ENCODE data around the gene ENTPD2.

DNA sequence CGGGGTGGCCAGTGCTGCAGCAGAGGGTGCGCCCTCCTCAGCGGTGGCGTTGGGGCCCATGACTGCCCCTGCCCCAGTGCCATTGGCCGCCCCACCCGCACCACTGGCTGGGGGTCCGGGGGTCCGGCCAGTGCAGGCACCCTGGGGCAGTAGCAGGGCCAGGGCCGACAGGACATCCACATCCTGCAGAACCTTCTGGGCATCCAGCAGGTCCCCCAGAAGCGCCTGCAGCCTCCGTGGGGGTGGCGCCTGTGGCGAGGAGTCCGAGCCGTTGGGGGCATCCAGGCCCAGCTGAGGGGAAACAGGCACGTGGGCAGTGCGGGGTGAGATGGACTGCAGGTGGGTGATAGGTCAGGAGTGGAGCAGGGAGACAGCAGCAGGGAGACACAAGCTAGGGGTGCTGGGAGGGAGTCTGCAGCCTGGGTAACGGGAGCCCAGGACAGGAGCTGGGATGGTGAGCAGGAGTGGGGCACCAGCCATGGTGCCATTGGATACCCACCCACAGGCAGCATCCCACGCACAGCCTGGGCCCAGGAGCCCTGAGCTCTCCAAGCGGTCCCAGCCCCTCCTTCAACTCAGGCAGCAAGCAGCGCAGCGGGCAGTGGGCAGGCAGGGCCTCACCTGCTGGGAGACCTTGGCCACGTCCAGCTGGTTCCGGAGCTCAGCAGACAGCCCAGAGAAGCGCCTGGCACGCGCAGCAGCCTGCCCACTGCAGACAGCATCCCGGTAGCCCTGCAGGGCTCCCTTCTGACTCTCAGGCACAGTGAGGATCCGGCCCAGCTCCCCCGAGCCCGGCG lies 32.9 kb downstream of the ENTPD2 start:
- TF ChIP-seq, protein P1, sequence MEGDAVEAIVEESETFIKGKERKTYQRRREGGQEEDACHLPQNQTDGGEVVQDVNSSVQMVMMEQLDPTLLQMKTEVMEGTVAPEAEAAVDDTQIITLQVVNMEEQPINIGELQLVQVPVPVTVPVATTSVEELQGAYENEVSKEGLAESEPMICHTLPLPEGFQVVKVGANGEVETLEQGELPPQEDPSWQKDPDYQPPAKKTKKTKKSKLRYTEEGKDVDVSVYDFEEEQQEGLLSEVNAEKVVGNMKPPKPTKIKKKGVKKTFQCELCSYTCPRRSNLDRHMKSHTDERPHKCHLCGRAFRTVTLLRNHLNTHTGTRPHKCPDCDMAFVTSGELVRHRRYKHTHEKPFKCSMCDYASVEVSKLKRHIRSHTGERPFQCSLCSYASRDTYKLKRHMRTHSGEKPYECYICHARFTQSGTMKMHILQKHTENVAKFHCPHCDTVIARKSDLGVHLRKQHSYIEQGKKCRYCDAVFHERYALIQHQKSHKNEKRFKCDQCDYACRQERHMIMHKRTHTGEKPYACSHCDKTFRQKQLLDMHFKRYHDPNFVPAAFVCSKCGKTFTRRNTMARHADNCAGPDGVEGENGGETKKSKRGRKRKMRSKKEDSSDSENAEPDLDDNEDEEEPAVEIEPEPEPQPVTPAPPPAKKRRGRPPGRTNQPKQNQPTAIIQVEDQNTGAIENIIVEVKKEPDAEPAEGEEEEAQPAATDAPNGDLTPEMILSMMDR (IDR thresholded peaks at IDR 0.05), result no peak
- TF ChIP-seq POLR2A (IDR thresholded peaks at IDR 0.05), result no peak
